ENCODE results near the gene ETS1. TPM values are rescaled to one million over a fixed set of nuclear protein-coding genes. Genes with fewer than 3 reads are reported as not detected.

The ETS1 gene
- total RNA-seq, 1 experiment from 2014 or later = 3.8 TPM

GRCh38 chr11:128594226-128594625, 6.9 kb upstream of the ETS1 start:
- no peak for DNase-seq (ENCODE audit: low spot score)

GRCh38 chr11:128593281-128593680, 5.9 kb upstream of the ETS1 start:
- DNase-seq (ENCODE audit: low spot score) = no peak

GRCh38 chr11:128592454-128592853, 5.1 kb upstream of the ETS1 start:
- no peak for DNase-seq (ENCODE audit: low spot score)

- DNase-seq (ENCODE audit: low spot score) = no peak
Measured at GRCh38 chr11:128590587-128590986, 3.2 kb upstream of the ETS1 start.

- DNase-seq (ENCODE audit: low spot score) = no peak
Measured at GRCh38 chr11:128589998-128590397, 2.6 kb upstream of the ETS1 start.

GRCh38 chr11:128588093-128588492, 735 bp upstream of the ETS1 start:
- DNase-seq (ENCODE audit: low spot score) = no peak

- DNase-seq (ENCODE audit: low spot score) = no peak
Measured at GRCh38 chr11:128586689-128587088, 669 bp downstream of the ETS1 start.

GRCh38 chr11:128585498-128586238, 1.7 kb downstream of the ETS1 start:
- DNase-seq (ENCODE audit: low spot score) = no peak

GRCh38 chr11:128584253-128584652, 3.1 kb downstream of the ETS1 start:
- DNase-seq (ENCODE audit: low spot score) = no peak

- DNase-seq (ENCODE audit: low spot score) = no peak
Measured at GRCh38 chr11:128582496-128583366, 4.6 kb downstream of the ETS1 start.

- no peak for DNase-seq (ENCODE audit: low spot score)
Measured at GRCh38 chr11:128581561-128582272, 5.6 kb downstream of the ETS1 start.

- no peak for DNase-seq (ENCODE audit: low spot score)
Measured at GRCh38 chr11:128580612-128581011, 6.7 kb downstream of the ETS1 start.

- no peak for DNase-seq (ENCODE audit: low spot score)
Measured at GRCh38 chr11:128579798-128580504, 7.4 kb downstream of the ETS1 start.

GRCh38 chr11:128576555-128576954, 10.8 kb downstream of the ETS1 start:
- DNase-seq (ENCODE audit: low spot score) = no peak

- no peak for DNase-seq (ENCODE audit: low spot score)
Measured at GRCh38 chr11:128575961-128576350, 11.4 kb downstream of the ETS1 start.

- no peak for DNase-seq (ENCODE audit: low spot score)
Measured at GRCh38 chr11:128575174-128575960, 12.0 kb downstream of the ETS1 start.

- DNase-seq (ENCODE audit: low spot score) = no peak
Measured at GRCh38 chr11:128574576-128575011, 12.8 kb downstream of the ETS1 start.

GRCh38 chr11:128573638-128574037, 13.7 kb downstream of the ETS1 start:
- no peak for DNase-seq (ENCODE audit: low spot score)

GRCh38 chr11:128572965-128573364, 14.4 kb downstream of the ETS1 start:
- DNase-seq (ENCODE audit: low spot score) = no peak

- DNase-seq (ENCODE audit: low spot score) = no peak
Measured at GRCh38 chr11:128570632-128571031, 16.7 kb downstream of the ETS1 start.

GRCh38 chr11:128569291-128569690, 18.1 kb downstream of the ETS1 start:
- no peak for DNase-seq (ENCODE audit: low spot score)

Measured in HT-29 (cell line).